ENCODE data around the gene MSX2. TPM values are rescaled to one million over a fixed set of nuclear protein-coding genes. Genes with fewer than 3 reads are reported as not detected.

The MSX2 gene
- total and polyA plus RNA-seq, 2 experiments from 2014 or later = 0.17 to 0.47 TPM

GRCh38 chr5:174690271-174690670, 34.1 kb upstream of the MSX2 start (continued):
- TF ChIP-seq, protein P1, sequence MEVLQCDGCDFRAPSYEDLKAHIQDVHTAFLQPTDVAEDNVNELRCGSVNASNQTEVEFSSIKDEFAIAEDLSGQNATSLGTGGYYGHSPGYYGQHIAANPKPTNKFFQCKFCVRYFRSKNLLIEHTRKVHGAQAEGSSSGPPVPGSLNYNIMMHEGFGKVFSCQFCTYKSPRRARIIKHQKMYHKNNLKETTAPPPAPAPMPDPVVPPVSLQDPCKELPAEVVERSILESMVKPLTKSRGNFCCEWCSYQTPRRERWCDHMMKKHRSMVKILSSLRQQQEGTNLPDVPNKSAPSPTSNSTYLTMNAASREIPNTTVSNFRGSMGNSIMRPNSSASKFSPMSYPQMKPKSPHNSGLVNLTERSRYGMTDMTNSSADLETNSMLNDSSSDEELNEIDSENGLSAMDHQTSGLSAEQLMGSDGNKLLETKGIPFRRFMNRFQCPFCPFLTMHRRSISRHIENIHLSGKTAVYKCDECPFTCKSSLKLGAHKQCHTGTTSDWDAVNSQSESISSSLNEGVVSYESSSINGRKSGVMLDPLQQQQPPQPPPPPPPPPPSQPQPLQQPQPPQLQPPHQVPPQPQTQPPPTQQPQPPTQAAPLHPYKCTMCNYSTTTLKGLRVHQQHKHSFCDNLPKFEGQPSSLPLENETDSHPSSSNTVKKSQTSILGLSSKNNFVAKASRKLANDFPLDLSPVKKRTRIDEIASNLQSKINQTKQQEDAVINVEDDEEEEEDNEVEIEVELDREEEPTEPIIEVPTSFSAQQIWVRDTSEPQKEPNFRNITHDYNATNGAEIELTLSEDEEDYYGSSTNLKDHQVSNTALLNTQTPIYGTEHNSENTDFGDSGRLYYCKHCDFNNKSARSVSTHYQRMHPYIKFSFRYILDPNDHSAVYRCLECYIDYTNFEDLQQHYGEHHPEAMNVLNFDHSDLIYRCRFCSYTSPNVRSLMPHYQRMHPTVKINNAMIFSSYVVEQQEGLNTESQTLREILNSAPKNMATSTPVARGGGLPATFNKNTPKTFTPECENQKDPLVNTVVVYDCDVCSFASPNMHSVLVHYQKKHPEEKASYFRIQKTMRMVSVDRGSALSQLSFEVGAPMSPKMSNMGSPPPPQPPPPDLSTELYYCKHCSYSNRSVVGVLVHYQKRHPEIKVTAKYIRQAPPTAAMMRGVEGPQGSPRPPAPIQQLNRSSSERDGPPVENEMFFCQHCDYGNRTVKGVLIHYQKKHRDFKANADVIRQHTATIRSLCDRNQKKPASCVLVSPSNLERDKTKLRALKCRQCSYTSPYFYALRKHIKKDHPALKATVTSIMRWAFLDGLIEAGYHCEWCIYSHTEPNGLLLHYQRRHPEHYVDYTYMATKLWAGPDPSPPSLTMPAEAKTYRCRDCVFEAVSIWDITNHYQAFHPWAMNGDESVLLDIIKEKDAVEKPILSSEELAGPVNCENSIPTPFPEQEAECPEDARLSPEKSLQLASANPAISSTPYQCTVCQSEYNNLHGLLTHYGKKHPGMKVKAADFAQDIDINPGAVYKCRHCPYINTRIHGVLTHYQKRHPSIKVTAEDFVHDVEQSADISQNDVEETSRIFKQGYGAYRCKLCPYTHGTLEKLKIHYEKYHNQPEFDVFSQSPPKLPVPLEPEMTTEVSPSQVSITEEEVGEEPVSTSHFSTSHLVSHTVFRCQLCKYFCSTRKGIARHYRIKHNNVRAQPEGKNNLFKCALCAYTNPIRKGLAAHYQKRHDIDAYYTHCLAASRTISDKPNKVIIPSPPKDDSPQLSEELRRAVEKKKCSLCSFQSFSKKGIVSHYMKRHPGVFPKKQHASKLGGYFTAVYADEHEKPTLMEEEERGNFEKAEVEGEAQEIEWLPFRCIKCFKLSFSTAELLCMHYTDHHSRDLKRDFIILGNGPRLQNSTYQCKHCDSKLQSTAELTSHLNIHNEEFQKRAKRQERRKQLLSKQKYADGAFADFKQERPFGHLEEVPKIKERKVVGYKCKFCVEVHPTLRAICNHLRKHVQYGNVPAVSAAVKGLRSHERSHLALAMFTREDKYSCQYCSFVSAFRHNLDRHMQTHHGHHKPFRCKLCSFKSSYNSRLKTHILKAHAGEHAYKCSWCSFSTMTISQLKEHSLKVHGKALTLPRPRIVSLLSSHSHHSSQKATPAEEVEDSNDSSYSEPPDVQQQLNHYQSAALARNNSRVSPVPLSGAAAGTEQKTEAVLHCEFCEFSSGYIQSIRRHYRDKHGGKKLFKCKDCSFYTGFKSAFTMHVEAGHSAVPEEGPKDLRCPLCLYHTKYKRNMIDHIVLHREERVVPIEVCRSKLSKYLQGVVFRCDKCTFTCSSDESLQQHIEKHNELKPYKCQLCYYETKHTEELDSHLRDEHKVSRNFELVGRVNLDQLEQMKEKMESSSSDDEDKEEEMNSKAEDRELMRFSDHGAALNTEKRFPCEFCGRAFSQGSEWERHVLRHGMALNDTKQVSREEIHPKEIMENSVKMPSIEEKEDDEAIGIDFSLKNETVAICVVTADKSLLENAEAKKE (CRISPR knock-in tag; IDR thresholded peaks at IDR 0.05) = no peak

DNA sequence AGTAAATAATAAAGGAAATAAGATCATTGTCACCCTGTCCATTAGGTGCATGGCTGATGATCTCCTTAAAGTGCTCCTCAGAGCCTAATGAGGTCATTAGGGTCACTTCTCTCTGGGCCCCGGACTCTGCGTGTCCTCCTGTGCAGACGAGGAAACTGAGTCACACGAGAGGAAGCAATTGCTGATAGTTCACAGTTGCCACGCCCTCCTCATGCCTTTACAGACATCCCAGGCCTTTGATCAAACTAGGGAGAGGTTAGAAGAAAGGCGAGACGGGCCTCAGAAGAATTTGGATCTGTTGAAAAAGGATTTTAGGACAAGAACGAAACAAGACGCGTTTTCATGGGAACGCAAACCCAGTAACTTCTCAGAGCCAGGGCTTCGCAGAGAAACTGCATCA, 32.0 kb upstream of the MSX2 start:
- Histone ChIP-seq H3K4me1 (ENCODE audit: insufficient read depth) (peaks cover 42% of the 10 kb centered on the region), H4K20me1 (replicated peaks; ENCODE audit: insufficient read depth) (no peaks in the 10 kb centered on the region), H2AFZ (peak overlapping the region; percentile 86; the same call in 1 of the 2 replicates), H3K79me2 (replicated peaks; ENCODE audit: insufficient read depth) (no peaks in the 10 kb centered on the region), H3K9me2 (ENCODE audit: insufficient read depth) (no peaks in the 10 kb centered on the region), H3K27ac (ENCODE audit: low read depth) (no peak overlapping the region), H3K4me2 (peak overlapping the region; percentile 76), H3K36me3 (ENCODE audit: insufficient read depth) (no peaks in the 10 kb centered on the region), H3K4me3 (peak overlapping the region; percentile 54), H3K27me3 (ENCODE audit: insufficient read depth) (peaks cover 70% of the 10 kb centered on the region), H3F3A (replicated peaks; ENCODE audit: low read depth) (0 out of 2 replicates have a peak, but pooled peaks cover 15% of the 10 kb centered on the region)
- ATAC-seq = no peak
- no peaks in the 10 kb centered on the region for H3K36me3 Mint-ChIP-seq (ENCODE audit: low read depth)
- peaks cover 63% of the 10 kb centered on the region for H3K27me3 Mint-ChIP-seq (ENCODE audit: insufficient read depth, low read depth, poor library complexity)
- H3K4me3 Mint-ChIP-seq = peak overlapping the region; percentile 76
- DNase-seq (ENCODE audit: low spot score) = peak; percentile 12
- no peaks in the 10 kb centered on the region for H3K9me3 Mint-ChIP-seq
- H3K27ac Mint-ChIP-seq = no peak overlapping the region
- peaks cover 46% of the 10 kb centered on the region for H3K4me1 Mint-ChIP-seq
- TF ChIP-seq STAT1 (IDR thresholded peaks at IDR 0.05; ENCODE audit: unreplicated experiment) (no peak), ZNF114 (CRISPR knock-in tag; IDR thresholded peaks at IDR 0.05) (no peak), JUNB (IDR thresholded peaks at IDR 0.05; ENCODE audit: unreplicated experiment) (no peak), REST (IDR thresholded peaks at IDR 0.05; ENCODE audit: unreplicated experiment) (no peak), NANOG (IDR thresholded peaks at IDR 0.05; ENCODE audit: borderline replicate concordance) (no peak), POLR2AphosphoS5 (IDR thresholded peaks at IDR 0.05; ENCODE audit: low read depth) (no peak), EZH2phosphoT487 (IDR thresholded peaks at IDR 0.05; ENCODE audit: unreplicated experiment) (no peak), CREB1 (CRISPR knock-in tag; IDR thresholded peaks at IDR 0.05; ENCODE audit: low read depth) (no peak), ZNF331 (CRISPR knock-in tag; IDR thresholded peaks at IDR 0.05; ENCODE audit: low read depth) (no peak)
- TF ChIP-seq, protein P2, sequence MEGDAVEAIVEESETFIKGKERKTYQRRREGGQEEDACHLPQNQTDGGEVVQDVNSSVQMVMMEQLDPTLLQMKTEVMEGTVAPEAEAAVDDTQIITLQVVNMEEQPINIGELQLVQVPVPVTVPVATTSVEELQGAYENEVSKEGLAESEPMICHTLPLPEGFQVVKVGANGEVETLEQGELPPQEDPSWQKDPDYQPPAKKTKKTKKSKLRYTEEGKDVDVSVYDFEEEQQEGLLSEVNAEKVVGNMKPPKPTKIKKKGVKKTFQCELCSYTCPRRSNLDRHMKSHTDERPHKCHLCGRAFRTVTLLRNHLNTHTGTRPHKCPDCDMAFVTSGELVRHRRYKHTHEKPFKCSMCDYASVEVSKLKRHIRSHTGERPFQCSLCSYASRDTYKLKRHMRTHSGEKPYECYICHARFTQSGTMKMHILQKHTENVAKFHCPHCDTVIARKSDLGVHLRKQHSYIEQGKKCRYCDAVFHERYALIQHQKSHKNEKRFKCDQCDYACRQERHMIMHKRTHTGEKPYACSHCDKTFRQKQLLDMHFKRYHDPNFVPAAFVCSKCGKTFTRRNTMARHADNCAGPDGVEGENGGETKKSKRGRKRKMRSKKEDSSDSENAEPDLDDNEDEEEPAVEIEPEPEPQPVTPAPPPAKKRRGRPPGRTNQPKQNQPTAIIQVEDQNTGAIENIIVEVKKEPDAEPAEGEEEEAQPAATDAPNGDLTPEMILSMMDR (conservative IDR thresholded peaks at IDR 0.05; ENCODE audit: low read depth in 2 of 2) = no peak
- TF ChIP-seq, protein P3, sequence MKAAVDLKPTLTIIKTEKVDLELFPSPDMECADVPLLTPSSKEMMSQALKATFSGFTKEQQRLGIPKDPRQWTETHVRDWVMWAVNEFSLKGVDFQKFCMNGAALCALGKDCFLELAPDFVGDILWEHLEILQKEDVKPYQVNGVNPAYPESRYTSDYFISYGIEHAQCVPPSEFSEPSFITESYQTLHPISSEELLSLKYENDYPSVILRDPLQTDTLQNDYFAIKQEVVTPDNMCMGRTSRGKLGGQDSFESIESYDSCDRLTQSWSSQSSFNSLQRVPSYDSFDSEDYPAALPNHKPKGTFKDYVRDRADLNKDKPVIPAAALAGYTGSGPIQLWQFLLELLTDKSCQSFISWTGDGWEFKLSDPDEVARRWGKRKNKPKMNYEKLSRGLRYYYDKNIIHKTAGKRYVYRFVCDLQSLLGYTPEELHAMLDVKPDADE (IDR thresholded peaks at IDR 0.05) = no peak
